ENCODE results near the gene STAG1.

Gene STAG1

DNA sequence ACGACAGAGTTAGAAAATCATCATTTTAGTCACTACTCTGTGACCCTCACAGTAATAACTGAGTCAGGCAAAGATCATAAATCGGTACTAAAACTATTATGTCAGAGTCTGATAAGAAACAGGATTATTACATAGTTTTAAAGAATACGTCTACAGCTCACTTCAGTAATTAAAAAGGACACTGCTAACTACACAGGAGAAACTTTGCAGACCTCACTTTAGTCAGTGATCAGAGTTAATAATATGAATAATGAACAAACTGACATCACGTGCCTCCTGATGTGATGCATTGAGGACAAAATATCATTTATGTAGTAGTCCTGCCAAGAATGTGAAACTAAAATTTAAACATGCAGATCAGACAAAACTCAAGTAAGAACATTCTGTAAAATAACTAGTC, 339.9 kb downstream of the STAG1 start:
- no peaks in the 10 kb centered on the region for H3F3A ChIP-seq (ENCODE audit: low read depth)
- no peaks in the 10 kb centered on the region for H3K9me2 ChIP-seq (replicated peaks; ENCODE audit: low read depth, low read length)
- no peaks in the 10 kb centered on the region for H4K20me1 ChIP-seq (ENCODE audit: insufficient read depth, low read length, poor library complexity, severe bottlenecking)
- H3K4me3 ChIP-seq (ENCODE audit: low read length, poor library complexity, severe bottlenecking), result no peak overlapping the region
- no peak overlapping the region for H2AFZ ChIP-seq (ENCODE audit: low read length)
- H3K4me1 ChIP-seq (ENCODE audit: insufficient read depth, low read length, poor library complexity, severe bottlenecking), result no peaks in the 10 kb centered on the region
- no peak for TF ChIP-seq CTCF (conservative IDR thresholded peaks at IDR 0.05; ENCODE audit: low read length)
- no peak for TF ChIP-seq EZH2phosphoT487 (IDR thresholded peaks at IDR 0.05; ENCODE audit: borderline replicate concordance)
- H3K9ac ChIP-seq (ENCODE audit: low read depth, low read length, poor library complexity, severe bottlenecking), result no peak overlapping the region
- H3K79me2 ChIP-seq (ENCODE audit: insufficient read depth, low read length), result no peaks in the 10 kb centered on the region
- peaks cover 7% of the 10 kb centered on the region; the same call in 1 of the 2 replicates for H3K36me3 ChIP-seq (ENCODE audit: insufficient read depth, low read length)
- no peaks in the 10 kb centered on the region for H3K9me3 ChIP-seq (ENCODE audit: insufficient read depth, low read depth, low read length)
- no peak overlapping the region for H3K4me2 ChIP-seq (ENCODE audit: low read depth, low read length, poor library complexity, severe bottlenecking)
- no peaks in the 10 kb centered on the region for H3K27me3 ChIP-seq (ENCODE audit: insufficient read depth, low read length, poor library complexity, severe bottlenecking)

- Histone ChIP-seq H3K36me3 (ENCODE audit: insufficient read depth, low read length) (peaks cover 12% of the 10 kb centered on the region; the same call in 1 of the 2 replicates), H3K4me3 (ENCODE audit: low read length, poor library complexity, severe bottlenecking) (no peak overlapping the region), H2AFZ (ENCODE audit: low read length) (no peak overlapping the region), H3K79me2 (ENCODE audit: insufficient read depth, low read length) (no peaks in the 10 kb centered on the region), H3K9ac (ENCODE audit: low read depth, low read length, poor library complexity, severe bottlenecking) (no peak overlapping the region), H3K27me3 (ENCODE audit: insufficient read depth, low read length, poor library complexity, severe bottlenecking) (no peaks in the 10 kb centered on the region), H4K20me1 (ENCODE audit: insufficient read depth, low read length, poor library complexity, severe bottlenecking) (no peaks in the 10 kb centered on the region), H3K4me2 (ENCODE audit: low read depth, low read length, poor library complexity, severe bottlenecking) (no peak overlapping the region), H3K9me3 (ENCODE audit: insufficient read depth, low read depth, low read length) (no peaks in the 10 kb centered on the region), H3F3A (ENCODE audit: low read depth) (no peaks in the 10 kb centered on the region), H3K4me1 (ENCODE audit: insufficient read depth, low read length, poor library complexity, severe bottlenecking) (no peaks in the 10 kb centered on the region), H3K9me2 (replicated peaks; ENCODE audit: low read depth, low read length) (no peaks in the 10 kb centered on the region)
- TF ChIP-seq CTCF (conservative IDR thresholded peaks at IDR 0.05; ENCODE audit: low read length) (no peak), EZH2phosphoT487 (IDR thresholded peaks at IDR 0.05; ENCODE audit: borderline replicate concordance) (no peak)
Measured at GRCh38 chr3:136409549-136409948, 342.6 kb downstream of the STAG1 start.

DNA sequence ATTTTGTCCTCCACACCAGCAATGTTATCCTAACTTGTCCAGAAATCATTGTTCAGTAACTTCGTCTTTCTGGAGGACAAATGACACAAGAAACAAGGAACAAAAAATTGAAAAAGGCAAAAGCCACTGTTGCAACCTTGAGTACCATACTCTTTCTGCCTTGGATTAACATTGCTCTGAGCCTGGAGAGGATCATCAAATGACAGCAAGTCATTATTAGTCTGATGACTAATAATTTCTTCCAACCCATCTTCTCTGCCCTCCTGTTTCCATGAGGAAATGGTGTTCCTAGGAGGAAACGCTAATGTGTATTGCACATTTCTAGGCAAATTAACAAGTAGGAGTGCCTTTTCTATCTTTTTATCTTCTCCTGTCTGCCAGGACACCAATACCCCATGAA, 348.1 kb downstream of the STAG1 start:
- Histone ChIP-seq H3F3A (ENCODE audit: low read depth) (no peaks in the 10 kb centered on the region), H3K4me1 (ENCODE audit: insufficient read depth, low read length, poor library complexity, severe bottlenecking) (no peaks in the 10 kb centered on the region), H3K4me3 (ENCODE audit: low read length, poor library complexity, severe bottlenecking) (no peak overlapping the region), H3K27me3 (ENCODE audit: insufficient read depth, low read length, poor library complexity, severe bottlenecking) (no peaks in the 10 kb centered on the region), H3K79me2 (ENCODE audit: insufficient read depth, low read length) (no peaks in the 10 kb centered on the region), H3K9ac (ENCODE audit: low read depth, low read length, poor library complexity, severe bottlenecking) (no peak overlapping the region), H4K20me1 (ENCODE audit: insufficient read depth, low read length, poor library complexity, severe bottlenecking) (no peaks in the 10 kb centered on the region), H2AFZ (ENCODE audit: low read length) (no peak overlapping the region), H3K36me3 (ENCODE audit: insufficient read depth, low read length) (peaks cover 8% of the 10 kb centered on the region; the same call in 1 of the 2 replicates), H3K4me2 (ENCODE audit: low read depth, low read length, poor library complexity, severe bottlenecking) (no peak overlapping the region), H3K9me3 (ENCODE audit: insufficient read depth, low read depth, low read length) (no peaks in the 10 kb centered on the region), H3K9me2 (replicated peaks; ENCODE audit: low read depth, low read length) (no peaks in the 10 kb centered on the region)
- TF ChIP-seq CTCF (conservative IDR thresholded peaks at IDR 0.05; ENCODE audit: low read length) (no peak), EZH2phosphoT487 (IDR thresholded peaks at IDR 0.05; ENCODE audit: borderline replicate concordance) (no peak)

Data from Loucy (cell line).